Lung (tissue), 12 donors: ENCODE measurements around the gene PDGFD. TPM values are rescaled to one million over a fixed set of nuclear protein-coding genes. Genes with fewer than 3 reads are reported as not detected.

ENCODE experiments used
- ATAC-seq: fragments of 200-7000 bp; cut with Tn5 transposase; one replicate; pipeline ENCODE4 v1.9.1; 2020; ENCODE audit warnings: moderate number of reproducible peaks; ENCODE audit not compliant: insufficient read depth, low FRiP score
- DNase-seq, 3 donors: peaks; one replicate each; pipeline ENCODE4 v3.0.0-alpha.2; 2013 to 2017
- H3K27ac ChIP-seq, 2 donors: one replicate each; pipeline ENCODE4 v1.5.1; 2013; ENCODE audit warnings: mild to moderate bottlenecking in 2 of 2, moderate library complexity in 2 of 2, control low read depth in 1 of 2, inconsistent platforms in 1 of 2, low read depth in 1 of 2, low read length in 1 of 2
- H3K27me3 ChIP-seq, 3 donors: one replicate each; pipeline ENCODE4 v1.5.1; 2013; ENCODE audit warnings: low read length in 2 of 3; ENCODE audit not compliant: control insufficient read depth in 3 of 3, insufficient read depth in 3 of 3
- H3K36me3 ChIP-seq, 4 donors: one replicate each; pipeline ENCODE4 v1.5.1; 2013; ENCODE audit warnings: low read length in 4 of 4, mild to moderate bottlenecking in 1 of 4, moderate library complexity in 1 of 4; ENCODE audit not compliant: control insufficient read depth in 4 of 4, insufficient read depth in 4 of 4
- H3K4me1 ChIP-seq, 5 donors: one replicate each; pipeline ENCODE4 v1.5.1; 2013; ENCODE audit warnings: low read length in 5 of 5, mild to moderate bottlenecking in 2 of 5, moderate library complexity in 1 of 5; ENCODE audit not compliant: control insufficient read depth in 5 of 5, insufficient read depth in 5 of 5
- H3K4me3 ChIP-seq: one replicate; pipeline ENCODE4 v1.5.1; 2013; ENCODE audit warnings: mild to moderate bottlenecking, control low read depth, moderate library complexity
- H3K9ac ChIP-seq, 2 donors: one replicate each; pipeline ENCODE4 v1.5.1; 2013; ENCODE audit warnings: low read length in 2 of 2, control low read depth in 1 of 2; ENCODE audit not compliant: insufficient read depth in 1 of 2
- H3K9me3 ChIP-seq, 4 donors: one replicate each; pipeline ENCODE4 v1.5.1; 2013; ENCODE audit warnings: low read length in 3 of 4, mild to moderate bottlenecking in 1 of 4, moderate library complexity in 1 of 4; ENCODE audit not compliant: control insufficient read depth in 4 of 4, insufficient read depth in 3 of 4
- CTCF ChIP-seq: IDR thresholded peaks from 2 replicates; pipeline ENCODE4 v1.5.1; 2012; ENCODE audit warnings: mild to moderate bottlenecking; ENCODE audit errors: control extremely low read depth, extremely low read depth
- WGBS, 2 donors: extraction: QIAGEN DNeasy Blood & Tissue Kit; methylation state at CpG; one replicate each; pipeline ENCODE4 v1.1.7; 2013; 5-methylcytosine and 5-hydroxymethylcytosine counted together
- polyA plus RNA-seq, 2 donors: library from polyadenylated mRNA; stranded (reverse); fragments of 200-250 nt; gene quantifications; one replicate each; pipeline ENCODE4 v1.2.1, GENCODE V29; 2013
- total RNA-seq, 2 donors: library from RNA; depleted of rRNA in 1 of 2; stranded (reverse); fragments of >200 nt in 1 of 2; gene quantifications; one replicate each; pipeline ENCODE4 v1.2.1, GENCODE V29; 2014 to 2021
- donor health status: control.
- donor health status: control.
- donor health status: Bipolar disorder and iron deficiency.
- donor health status: healthy.
- donor health status: DM: yes; HTN: yes; CAD: no.

PDGFD gene
- total and polyA plus RNA-seq, 4 donors, result 0.71 to 10.6 (median 1.4) TPM

DNA sequence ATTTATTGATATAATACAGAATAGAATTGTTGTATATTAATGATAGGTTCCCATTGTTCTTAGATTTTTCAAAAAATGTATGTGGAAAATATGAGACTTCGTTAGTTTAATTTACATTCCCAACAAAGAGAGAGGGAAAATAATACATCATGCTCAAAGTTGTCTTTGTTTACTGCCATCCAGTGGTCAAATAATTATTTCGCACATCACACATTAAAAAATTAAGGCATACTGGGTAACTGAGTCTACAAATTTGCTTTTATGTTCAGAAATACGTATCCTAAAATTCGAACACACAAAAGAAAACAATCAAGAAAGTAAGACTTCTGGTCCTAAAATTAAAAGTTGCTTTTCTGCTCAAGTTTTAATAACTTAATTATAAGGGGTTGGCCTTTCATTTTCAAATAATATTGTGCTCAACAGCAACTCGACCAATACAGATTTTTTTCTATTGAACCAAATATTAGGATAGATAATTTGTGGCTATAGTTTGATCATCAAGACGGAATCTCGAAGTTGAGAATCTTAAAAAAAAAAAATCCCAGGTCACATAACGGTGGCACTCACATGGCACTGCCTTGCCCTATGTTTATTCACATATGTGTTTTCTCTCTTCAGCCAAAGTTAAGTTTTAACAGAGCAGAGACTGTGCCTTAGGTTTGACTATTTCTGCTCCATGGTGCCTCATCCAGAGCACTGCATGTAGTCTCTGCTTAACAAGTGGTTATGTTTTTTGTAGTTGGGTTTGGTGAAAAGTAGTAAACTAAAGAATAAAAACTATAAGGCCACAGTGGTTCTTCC lies 12.3 kb downstream of the PDGFD start:
- Histone ChIP-seq H3K9me3 (peaks cover 0 to 2% (median 0%) of the 10 kb centered on the region in 4 donors), H3K4me1 (peaks cover 0 to 6% (median 4%) of the 10 kb centered on the region in 5 donors), H3K9ac (no peak overlapping the region), H3K27me3 (peaks cover 0 to 3% (median 0%) of the 10 kb centered on the region in 3 donors), H3K36me3 (no peaks in the 10 kb centered on the region), H3K27ac (no peak overlapping the region), H3K4me3 (no peak overlapping the region)
- ATAC-seq (no peak), DNase-seq (no peak)
- 80 to 82% methylated on average over 8 of the region's 8 CpGs for WGBS, 2 donors
- no peak for TF ChIP-seq CTCF

GRCh38 chr11:104148706-104149105 lies 15.2 kb downstream of the PDGFD start:
- no peaks in the 10 kb centered on the region for H3K36me3 ChIP-seq
- H3K9ac ChIP-seq, result no peak overlapping the region
- no peaks in the 10 kb centered on the region for H3K27me3 ChIP-seq
- ATAC-seq, result no peak
- H3K27ac ChIP-seq, result no peak overlapping the region
- no peak overlapping the region for H3K4me3 ChIP-seq
- 81 to 86% methylated on average over 2 of the region's 2 CpGs for WGBS, 2 donors
- peaks cover 0 to 2% (median 0%) of the 10 kb centered on the region in 4 donors for H3K9me3 ChIP-seq
- no peak for DNase-seq
- H3K4me1 ChIP-seq, result peaks cover 0 to 6% (median 0%) of the 10 kb centered on the region in 5 donors
- no peak for TF ChIP-seq CTCF

DNA sequence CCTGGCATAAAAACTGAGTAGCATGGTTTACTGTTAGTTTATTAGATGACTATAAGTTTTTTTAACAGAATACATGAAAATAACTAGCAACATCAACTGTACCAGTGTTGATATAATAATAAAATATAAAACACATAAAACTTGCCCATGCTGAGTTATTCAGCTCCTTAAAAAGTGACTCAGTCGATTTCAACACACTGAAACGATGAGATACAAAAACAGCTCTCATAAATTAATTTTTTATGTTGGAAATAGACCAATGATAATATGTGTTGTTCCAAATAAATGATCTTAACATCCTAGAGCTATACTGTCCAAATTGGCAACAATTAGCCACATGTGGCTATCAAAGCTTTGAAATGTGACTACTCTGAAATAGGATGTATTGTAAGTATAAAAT lies 15.9 kb downstream of the PDGFD start:
- no peaks in the 10 kb centered on the region for H3K27me3 ChIP-seq
- no peak overlapping the region for H3K27ac ChIP-seq
- no peak overlapping the region for H3K9ac ChIP-seq
- H3K4me3 ChIP-seq, result no peak overlapping the region
- no peak for DNase-seq
- peaks cover 0 to 2% (median 0%) of the 10 kb centered on the region in 4 donors for H3K9me3 ChIP-seq
- no peak for TF ChIP-seq CTCF
- no peak for ATAC-seq
- no peaks in the 10 kb centered on the region for H3K36me3 ChIP-seq
- 73 to 82% methylated on average over 2 of the region's 2 CpGs for WGBS, 2 donors
- peaks cover 0 to 3% (median 0%) of the 10 kb centered on the region in 5 donors for H3K4me1 ChIP-seq
